Measurements from ENCODE around the gene TSPAN13.
"Not testable (repeated sequence)": the region's sequence is repeated elsewhere in the genome, so short reads cannot be mapped to it uniquely, and the experiment has no call there.

TSPAN13 gene

GRCh38 chr7:16741676-16742075 is 11.9 kb upstream of the TSPAN13 start:
- FAIRE-seq, result no peak

GRCh38 chr7:16742547-16742946 is 11.0 kb upstream of the TSPAN13 start:
- no peak for FAIRE-seq

GRCh38 chr7:16743236-16743635 is 10.3 kb upstream of the TSPAN13 start:
- FAIRE-seq, result no peak

- no peak for FAIRE-seq
Observed at GRCh38 chr7:16744518-16745250, 8.9 kb upstream of the TSPAN13 start.

GRCh38 chr7:16745645-16746044 is 7.9 kb upstream of the TSPAN13 start:
- peak; percentile 47 for FAIRE-seq

GRCh38 chr7:16747102-16747501 is 6.5 kb upstream of the TSPAN13 start:
- FAIRE-seq, result no peak

GRCh38 chr7:16753932-16754855 is 639 bp downstream of the TSPAN13 start:
- no peak for FAIRE-seq

- no peak for FAIRE-seq
Observed at GRCh38 chr7:16754856-16755317, 1.3 kb downstream of the TSPAN13 start.

GRCh38 chr7:16755397-16755796 is 1.8 kb downstream of the TSPAN13 start:
- FAIRE-seq, result peak; percentile 82

GRCh38 chr7:16758036-16758435 is 4.5 kb downstream of the TSPAN13 start:
- FAIRE-seq, result no peak

GRCh38 chr7:16758631-16759611 is 5.4 kb downstream of the TSPAN13 start:
- no peak for FAIRE-seq

- no peak for FAIRE-seq
Observed at GRCh38 chr7:16759840-16760239, 6.3 kb downstream of the TSPAN13 start.

- FAIRE-seq, result no peak
Observed at GRCh38 chr7:16762177-16762576, 8.6 kb downstream of the TSPAN13 start.

- no peak for FAIRE-seq
Observed at GRCh38 chr7:16764942-16765341, 11.4 kb downstream of the TSPAN13 start.

- no peak for FAIRE-seq
Observed at GRCh38 chr7:16765436-16765859, 11.9 kb downstream of the TSPAN13 start.

- FAIRE-seq, result not testable (repeated sequence)
Observed at GRCh38 chr7:16769994-16770393, 16.4 kb downstream of the TSPAN13 start.

GRCh38 chr7:16770657-16771329 is 17.2 kb downstream of the TSPAN13 start:
- FAIRE-seq, result no peak

GRCh38 chr7:16773326-16773725 is 19.8 kb downstream of the TSPAN13 start:
- no peak for FAIRE-seq

- no peak for FAIRE-seq
Observed at GRCh38 chr7:16773884-16774283, 20.3 kb downstream of the TSPAN13 start.

- FAIRE-seq, result no peak
Observed at GRCh38 chr7:16774294-16774693, 20.7 kb downstream of the TSPAN13 start.

- FAIRE-seq, result no peak
Observed at GRCh38 chr7:16774986-16775385, 21.4 kb downstream of the TSPAN13 start.

GRCh38 chr7:16776053-16776452 is 22.5 kb downstream of the TSPAN13 start:
- no peak for FAIRE-seq

Data from islet of Langerhans (tissue), 1 donor.